Hepatocyte (in vitro differentiated cells): Measurements from ENCODE around the gene SMARCC2. TPM values are rescaled to one million over a fixed set of nuclear protein-coding genes. Genes with fewer than 3 reads are reported as not detected.
A peak's percentile ranks its signal among the peaks of the same experiment; 100 is the strongest.
"Not testable (repeated sequence)": the region's sequence is repeated elsewhere in the genome, so short reads cannot be mapped to it uniquely, and the experiment has no call there.

Experiments used
- DNase-seq: peaks from one replicate; pipeline ENCODE4 v3.0.0-alpha.2; 2016; ENCODE audit warnings: low spot score
- H2AFZ ChIP-seq: fragments of 200-600 bp; sonication (generic); 2 replicates; pipeline ENCODE4 v1.6.0; 2016; ENCODE audit warnings: antibody characterized with exemption, mild to moderate bottlenecking
- H3K27ac ChIP-seq: fragments of 200-600 bp; sonication (generic); 2 replicates; pipeline ENCODE4 v1.5.1; 2016; ENCODE audit warnings: mild to moderate bottlenecking
- H3K27me3 ChIP-seq: fragments of 200-600 bp; sonication (generic); 2 replicates; pipeline ENCODE4 v1.6.1; 2016
- H3K36me3 ChIP-seq: fragments of 200-600 bp; sonication (generic); replicated peaks from 2 replicates; pipeline ENCODE4 v1.5.1; 2016; ENCODE audit warnings: low read depth; ENCODE audit not compliant: insufficient read depth
- H3K4me1 ChIP-seq: fragments of 200-600 bp; sonication (generic); 2 replicates; pipeline ENCODE4 v1.5.1; 2016; ENCODE audit warnings: mild to moderate bottlenecking, moderate library complexity; ENCODE audit not compliant: insufficient read depth
- H3K4me2 ChIP-seq: fragments of 200-600 bp; sonication (generic); 2 replicates; pipeline ENCODE4 v1.6.0; 2016
- H3K4me3 ChIP-seq: fragments of 200-600 bp; sonication (generic); 2 replicates; pipeline ENCODE4 v1.5.1; 2016; ENCODE audit warnings: mild to moderate bottlenecking
- H3K79me2 ChIP-seq: fragments of 200-600 bp; sonication (generic); 2 replicates; pipeline ENCODE4 v1.6.0; 2017; ENCODE audit warnings: mild to moderate bottlenecking
- H3K9me2 ChIP-seq: fragments of 200-600 bp; sonication (generic); replicated peaks from 2 replicates; pipeline ENCODE4 v1.6.0; 2017; ENCODE audit warnings: mild to moderate bottlenecking; ENCODE audit not compliant: insufficient read depth
- H3K9me3 ChIP-seq: fragments of 200-600 bp; sonication (generic); 2 replicates; pipeline ENCODE4 v1.5.1; 2016; ENCODE audit warnings: low read depth, mild to moderate bottlenecking
- H4K20me1 ChIP-seq: fragments of 200-600 bp; sonication (generic); 2 replicates; pipeline ENCODE4 v1.6.0; 2016; ENCODE audit warnings: mild to moderate bottlenecking; ENCODE audit not compliant: insufficient read depth, poor library complexity, severe bottlenecking
- CTCF ChIP-seq: fragments of 200-600 bp; sonication (generic); IDR thresholded peaks from 2 replicates; pipeline ENCODE4 v1.5.1; 2016; ENCODE audit warnings: antibody characterized with exemption, mild to moderate bottlenecking; ENCODE audit not compliant: poor library complexity
- EZH2 ChIP-seq: fragments of 200-600 bp; sonication (generic); IDR thresholded peaks from 2 replicates; pipeline ENCODE4 v1.6.1; 2016; ENCODE audit warnings: antibody characterized with exemption, mild to moderate bottlenecking, borderline replicate concordance
- EZH2phosphoT487 ChIP-seq: fragments of 200-600 bp; sonication (generic); IDR thresholded peaks from one replicate; pipeline ENCODE4 v1.6.1; 2018; ENCODE audit warnings: antibody characterized with exemption, mild to moderate bottlenecking, low read depth, moderate library complexity; ENCODE audit not compliant: unreplicated experiment, severe bottlenecking
- WGBS: methylation state at CpG from one replicate; pipeline ENCODE4 v1.1.6; 2016; ENCODE audit warnings: low lambda C conversion rate; ENCODE audit errors: missing lambda C conversion rate; 5-methylcytosine and 5-hydroxymethylcytosine counted together
- polyA plus RNA-seq: library from polyadenylated mRNA; unstranded; fragments of >200 nt; fragmentation: Nextera tagmentation; extraction: Ambion mirVana; gene quantifications from 2 replicates; pipeline ENCODE4 v1.2.1, GENCODE V29; 2016
- total RNA-seq: library from RNA; depleted of rRNA; stranded (reverse); fragments of >200 nt; gene quantifications from 2 replicates; pipeline ENCODE4 v1.2.3, GENCODE V29; 2014

SMARCC2 gene
- total and polyA plus RNA-seq, 2 experiments from 2014 or later = 34.8 to 68.6 TPM

- peak overlapping the region; percentile 86 for H3K4me2 ChIP-seq
- H3K4me1 ChIP-seq = peaks cover 14% of the 10 kb centered on the region
- DNase-seq = no peak
- H3K4me3 ChIP-seq = peak overlapping the region; percentile 38
- peak overlapping the region; percentile 86 for H3K27ac ChIP-seq
- no peaks in the 10 kb centered on the region for H3K9me3 ChIP-seq
- peaks cover 2% of the 10 kb centered on the region for H4K20me1 ChIP-seq
- no peaks in the 10 kb centered on the region for H3K27me3 ChIP-seq
- peaks cover 12% of the 10 kb centered on the region for H3K79me2 ChIP-seq
- peak overlapping the region; percentile 41 for H2AFZ ChIP-seq
- H3K9me2 ChIP-seq = no peaks in the 10 kb centered on the region
- no peak for TF ChIP-seq EZH2
- no peak for TF ChIP-seq EZH2phosphoT487
- no peak for TF ChIP-seq CTCF
- no peaks in the 10 kb centered on the region for H3K36me3 ChIP-seq
- WGBS = 17% methylated on average over 13 of the region's 13 CpGs
Measured at GRCh38 chr12:56118688-56119357, 70.5 kb downstream of the SMARCC2 start.

DNA sequence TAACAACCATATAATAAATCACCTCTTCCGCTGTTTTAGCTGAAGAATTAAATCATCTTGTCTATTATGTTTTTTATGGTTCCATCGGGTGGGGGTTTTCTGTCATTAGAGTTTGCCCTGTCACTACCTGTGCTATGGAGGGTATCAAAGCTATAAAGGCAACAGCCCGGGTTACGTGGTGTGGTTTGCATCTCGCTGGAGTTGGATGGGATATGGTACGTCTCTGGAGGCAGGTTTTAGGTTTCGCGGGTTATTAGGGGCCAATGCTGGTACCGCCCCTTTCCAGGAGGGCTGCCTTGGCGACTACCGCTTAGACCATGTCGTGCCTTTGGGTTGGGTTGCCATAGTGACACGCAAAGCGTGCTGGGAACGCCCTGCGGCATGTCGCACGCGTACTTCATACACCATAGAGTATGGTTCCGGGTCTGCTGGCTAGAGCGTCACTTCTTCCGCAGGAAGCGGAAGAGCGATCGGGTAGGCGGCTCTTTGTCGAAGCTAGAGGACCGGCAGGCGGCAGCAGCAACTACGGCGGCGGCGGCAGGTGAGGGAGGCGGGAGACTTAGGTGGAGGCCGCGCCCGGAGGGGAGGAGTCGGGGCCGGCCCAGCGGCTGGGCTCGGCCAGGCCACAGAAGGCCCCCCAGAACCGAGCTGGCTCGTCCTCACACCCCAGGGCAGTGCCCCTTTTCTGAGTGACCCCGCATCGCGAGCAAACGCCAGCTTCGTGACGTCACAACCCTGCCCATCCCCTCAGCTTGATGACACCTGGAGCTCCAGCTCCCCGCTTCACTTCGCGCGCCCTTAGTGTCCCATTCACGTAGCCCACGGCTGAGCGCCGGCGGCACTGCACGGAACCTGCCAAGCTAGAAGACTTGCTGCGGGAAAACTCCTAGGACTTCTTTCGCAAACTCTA, 71.2 kb downstream of the SMARCC2 start, which contains the start of gene ZC3H10:
Gene ZC3H10 (plus strand): TSS at position 489 of the 910 bp plus-strand sequence. CDS start 2,297 bp downstream, outside the sequence.
- peak; percentile 50 for TF ChIP-seq CTCF
- TF ChIP-seq EZH2 = no peak
- under 1% methylated on average over 60 of the region's 61 CpGs for WGBS
- peak within 1 kb of the TSS; percentile 41 for H2AFZ ChIP-seq

DNA sequence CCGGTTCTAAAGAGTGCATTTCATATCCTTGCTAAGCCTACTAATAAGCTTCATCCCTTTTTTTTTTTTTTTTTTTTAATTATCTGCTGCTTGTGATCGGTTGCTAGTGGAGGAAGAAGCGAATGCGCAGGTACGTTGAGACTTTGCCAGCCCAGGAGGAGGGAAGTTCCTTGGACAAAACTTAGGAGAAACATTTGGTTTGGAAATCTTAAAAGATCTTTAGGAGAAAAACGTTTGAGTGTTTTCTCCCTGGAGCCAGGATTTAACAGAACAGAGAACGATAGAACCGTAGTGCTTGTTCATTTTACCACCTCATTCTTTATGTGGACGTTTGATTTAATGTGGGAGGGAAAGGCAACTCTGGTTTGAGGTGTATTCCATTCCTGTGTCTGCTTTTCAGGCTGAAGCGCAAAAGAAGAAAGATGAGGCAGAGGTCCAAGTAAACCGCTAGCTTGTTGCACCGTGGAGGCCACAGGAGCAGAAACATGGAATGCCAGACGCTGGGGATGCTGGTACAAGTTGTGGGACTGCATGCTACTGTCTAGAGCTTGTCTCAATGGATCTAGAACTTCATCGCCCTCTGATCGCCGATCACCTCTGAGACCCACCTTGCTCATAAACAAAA, 72.1 kb downstream of the SMARCC2 start:
- WGBS = 2% methylated on average over 12 of the region's 16 CpGs
- Histone ChIP-seq H3K79me2 (peaks cover 12% of the 10 kb centered on the region), H3K27ac (peak overlapping the region; percentile 97), H3K4me2 (peak overlapping the region; percentile 85), H3K4me1 (peaks cover 14% of the 10 kb centered on the region), H3K4me3 (peak overlapping the region; percentile 49)
- H3K9me3 ChIP-seq, H3K36me3 ChIP-seq, H4K20me1 ChIP-seq, H2AFZ ChIP-seq, DNase-seq, H3K9me2 ChIP-seq, H3K27me3 ChIP-seq: not testable (repeated sequence)

More for the DNA sequence above, 71.2 kb downstream of the SMARCC2 start, which contains the start of gene ZC3H10:
- peaks cover 14% of the 10 kb centered on the region for H3K4me1 ChIP-seq
- peaks cover 2% of the 10 kb centered on the region for H4K20me1 ChIP-seq
- no peaks in the 10 kb centered on the region for H3K36me3 ChIP-seq
- peak within 1 kb of the TSS; percentile 49 for H3K4me3 ChIP-seq
- DNase-seq = peak; percentile 99
- H3K27me3 ChIP-seq = no peaks in the 10 kb centered on the region
- H3K4me2 ChIP-seq = peak within 1 kb of the TSS; percentile 86
- H3K9me2 ChIP-seq = no peaks in the 10 kb centered on the region
- peak within 1 kb of the TSS; percentile 97 for H3K27ac ChIP-seq
- H3K79me2 ChIP-seq = peaks cover 12% of the 10 kb centered on the region
- no peaks in the 10 kb centered on the region for H3K9me3 ChIP-seq
